Neutrophil (primary cell): ENCODE data around the gene COMTD1.
"Not testable (repeated sequence)": the region's sequence is repeated elsewhere in the genome, so short reads cannot be mapped to it uniquely, and the experiment has no call there.

Source experiments
- H3K27ac ChIP-seq: fragments of 200-600 bp; sonication (generic); 2 replicates; pipeline ENCODE4 v1.5.1; 2016; ENCODE audit warnings: mild to moderate bottlenecking, moderate library complexity
- H3K27me3 ChIP-seq: fragments of 200-600 bp; sonication (generic); 2 replicates; pipeline ENCODE4 v1.6.0; 2016; ENCODE audit warnings: mild to moderate bottlenecking
- H3K36me3 ChIP-seq: fragments of 200-600 bp; sonication (generic); 2 replicates; pipeline ENCODE4 v1.5.1; 2017
- H3K4me1 ChIP-seq, 2 experiments: fragments of 200-600 bp in 1 of 2; sonication (generic) in 1 of 2; 1 replicate in 1 of 2; 2 replicates in 1 of 2; pipeline versions ENCODE4 v1.5.1 to v1.6.1; 2013 to 2016; ENCODE audit warnings: low read depth in 1 of 2, low read length in 1 of 2, mild to moderate bottlenecking in 1 of 2, moderate library complexity in 1 of 2; ENCODE audit not compliant: control insufficient read depth in 1 of 2, insufficient read depth in 1 of 2
- H3K4me3 ChIP-seq, 2 experiments: fragments of 200-600 bp in 1 of 2; sonication (generic) in 1 of 2; 1 replicate in 1 of 2; 2 replicates in 1 of 2; pipeline ENCODE4 v1.5.1; 2013 to 2016; ENCODE audit warnings: low read depth in 1 of 2, low read length in 1 of 2, mild to moderate bottlenecking in 1 of 2, moderate library complexity in 1 of 2
- H3K9me3 ChIP-seq: fragments of 200-600 bp; sonication (generic); 2 replicates; pipeline ENCODE4 v1.5.1; 2016
- CTCF ChIP-seq: fragments of 200-600 bp; sonication (generic); IDR thresholded peaks from 2 replicates; pipeline ENCODE4 v1.5.1; 2016; ENCODE audit warnings: antibody characterized with exemption

COMTD1 gene

GRCh38 chr10:75202321-75203045 lies 33.3 kb downstream of the COMTD1 start:
- H3K36me3 ChIP-seq = no peaks in the 10 kb centered on the region

GRCh38 chr10:75201793-75202307 lies 33.9 kb downstream of the COMTD1 start:
- no peak overlapping the region for H3K27ac ChIP-seq
- no peaks in the 10 kb centered on the region for H3K36me3 ChIP-seq
- no peaks in the 10 kb centered on the region for H3K4me1 ChIP-seq
- TF ChIP-seq CTCF = no peak
- no peak overlapping the region for H3K4me3 ChIP-seq
- H3K27me3 ChIP-seq = no peaks in the 10 kb centered on the region
- no peaks in the 10 kb centered on the region for H3K9me3 ChIP-seq

More at GRCh38 chr10:75202321-75203045, 33.3 kb downstream of the COMTD1 start:
- Histone ChIP-seq H3K9me3 (no peaks in the 10 kb centered on the region), H3K4me1 (no peaks in the 10 kb centered on the region), H3K27me3 (no peaks in the 10 kb centered on the region), H3K4me3 (no peak overlapping the region), H3K27ac (no peak overlapping the region)
- TF ChIP-seq CTCF = no peak

- H3K4me1 ChIP-seq, H3K27ac ChIP-seq, H3K4me3 ChIP-seq, H3K9me3 ChIP-seq, H3K36me3 ChIP-seq, H3K27me3 ChIP-seq: not testable (repeated sequence)
Observed at GRCh38 chr10:75199949-75200348, 35.8 kb downstream of the COMTD1 start.

- TF ChIP-seq CTCF = no peak
- no peaks in the 10 kb centered on the region for H3K27me3 ChIP-seq
- no peak overlapping the region for H3K4me3 ChIP-seq
- H3K27ac ChIP-seq = no peak overlapping the region
- no peaks in the 10 kb centered on the region for H3K4me1 ChIP-seq
- H3K9me3 ChIP-seq = no peaks in the 10 kb centered on the region
- H3K36me3 ChIP-seq = peaks cover 4% of the 10 kb centered on the region
Observed at GRCh38 chr10:75197906-75198305, 37.9 kb downstream of the COMTD1 start.

GRCh38 chr10:75197066-75197465 lies 38.7 kb downstream of the COMTD1 start:
- Histone ChIP-seq H3K4me3 (no peak overlapping the region), H3K27me3 (no peaks in the 10 kb centered on the region), H3K27ac (no peak overlapping the region), H3K9me3 (no peaks in the 10 kb centered on the region), H3K36me3 (peaks cover 8% of the 10 kb centered on the region), H3K4me1 (no peaks in the 10 kb centered on the region)
- TF ChIP-seq CTCF = no peak

- Histone ChIP-seq H3K4me1 (no peaks in the 10 kb centered on the region), H3K9me3 (no peaks in the 10 kb centered on the region), H3K27me3 (no peaks in the 10 kb centered on the region), H3K36me3 (peaks cover 8% of the 10 kb centered on the region), H3K4me3 (no peak overlapping the region), H3K27ac (no peak overlapping the region)
- no peak for TF ChIP-seq CTCF
Observed at GRCh38 chr10:75195035-75195763, 40.6 kb downstream of the COMTD1 start.

- not testable (repeated sequence) for H3K27me3 ChIP-seq, H3K36me3 ChIP-seq, H3K9me3 ChIP-seq, H3K4me1 ChIP-seq, H3K4me3 ChIP-seq, H3K27ac ChIP-seq
Observed at GRCh38 chr10:75194625-75195024, 41.1 kb downstream of the COMTD1 start.
